Measurements from ENCODE around the gene ULK2.
A peak's percentile ranks its signal among the peaks of the same experiment; 100 is the strongest.

ULK2 gene

GRCh38 chr17:19800571-19800970, 67.2 kb downstream of the ULK2 start:
- H3K4me2 ChIP-seq (ENCODE audit: low read length), result no peak overlapping the region
- H4K8ac ChIP-seq (ENCODE audit: low read depth, low read length), result no peak overlapping the region
- no peak overlapping the region for H3K4ac ChIP-seq (ENCODE audit: low read depth, low read length)
- H3K56ac ChIP-seq (ENCODE audit: low read length), result no peak overlapping the region
- H2AK5ac ChIP-seq (ENCODE audit: low read length), result no peak overlapping the region
- no peaks in the 10 kb centered on the region for H3K79me2 ChIP-seq (ENCODE audit: control insufficient read depth, insufficient read depth, low read length)
- no peaks in the 10 kb centered on the region for H3K27me3 ChIP-seq (ENCODE audit: insufficient read depth, low read length, poor library complexity)
- no peaks in the 10 kb centered on the region for H3K4me1 ChIP-seq (ENCODE audit: control insufficient read depth, low read depth, low read length)
- H2BK120ac ChIP-seq (ENCODE audit: low read depth, low read length), result no peak overlapping the region
- H3K9ac ChIP-seq (ENCODE audit: low read length), result no peak overlapping the region
- no peak overlapping the region for H2BK15ac ChIP-seq (replicated peaks; ENCODE audit: low read depth)
- H3K23ac ChIP-seq (ENCODE audit: low read length), result no peak overlapping the region
- H3K18ac ChIP-seq (ENCODE audit: low read length), result no peak overlapping the region
- H3K36me3 ChIP-seq (ENCODE audit: control insufficient read depth, insufficient read depth, low read length), result peaks cover 2% of the 10 kb centered on the region
- no peak overlapping the region for H3K27ac ChIP-seq (ENCODE audit: low read depth, low read length)
- no peak overlapping the region for H2BK5ac ChIP-seq (ENCODE audit: low read length)
- WGBS (ENCODE audit: extremely low coverage, insufficient coverage, low lambda C conversion rate), result no CpG with 5 or more reads among the region's 1 CpG
- no peak for DNase-seq
- H3K4me3 ChIP-seq (ENCODE audit: low read length), result no peak overlapping the region
- no peak overlapping the region for H4K5ac ChIP-seq (ENCODE audit: low read length)
- no peaks in the 10 kb centered on the region for H3K79me1 ChIP-seq (ENCODE audit: low read length)

GRCh38 chr17:19799796-19800195, 67.9 kb downstream of the ULK2 start:
- Histone ChIP-seq H3K4me3 (ENCODE audit: low read length) (no peak overlapping the region), H3K36me3 (ENCODE audit: control insufficient read depth, insufficient read depth, low read length) (peaks cover 2% of the 10 kb centered on the region), H3K4me1 (ENCODE audit: control insufficient read depth, low read depth, low read length) (no peaks in the 10 kb centered on the region), H3K4me2 (ENCODE audit: low read length) (no peak overlapping the region), H2BK5ac (ENCODE audit: low read length) (no peak overlapping the region), H4K5ac (ENCODE audit: low read length) (no peak overlapping the region), H2AK5ac (ENCODE audit: low read length) (no peak overlapping the region), H3K27ac (ENCODE audit: low read depth, low read length) (no peak overlapping the region), H3K23ac (ENCODE audit: low read length) (no peak overlapping the region), H3K27me3 (ENCODE audit: insufficient read depth, low read length, poor library complexity) (no peaks in the 10 kb centered on the region), H3K4ac (ENCODE audit: low read depth, low read length) (no peak overlapping the region), H2BK15ac (replicated peaks; ENCODE audit: low read depth) (no peak overlapping the region), H3K79me2 (ENCODE audit: control insufficient read depth, insufficient read depth, low read length) (no peaks in the 10 kb centered on the region), H3K56ac (ENCODE audit: low read length) (no peak overlapping the region), H2BK120ac (ENCODE audit: low read depth, low read length) (no peak overlapping the region), H3K79me1 (ENCODE audit: low read length) (no peaks in the 10 kb centered on the region), H3K18ac (ENCODE audit: low read length) (no peak overlapping the region), H4K8ac (ENCODE audit: low read depth, low read length) (no peak overlapping the region), H3K9ac (ENCODE audit: low read length) (no peak overlapping the region)
- WGBS (ENCODE audit: extremely low coverage, insufficient coverage, low lambda C conversion rate), result no CpG with 5 or more reads among the region's 2 CpGs
- DNase-seq, result peak; percentile 10

GRCh38 chr17:19796457-19796856, 71.3 kb downstream of the ULK2 start:
- Histone ChIP-seq H3K23ac (ENCODE audit: low read length) (no peak overlapping the region), H2BK5ac (ENCODE audit: low read length) (no peak overlapping the region), H3K56ac (ENCODE audit: low read length) (no peak overlapping the region), H3K4me1 (ENCODE audit: control insufficient read depth, low read depth, low read length) (no peaks in the 10 kb centered on the region), H3K27ac (ENCODE audit: low read depth, low read length) (no peak overlapping the region), H3K79me1 (ENCODE audit: low read length) (no peaks in the 10 kb centered on the region), H3K4ac (ENCODE audit: low read depth, low read length) (no peak overlapping the region), H2BK15ac (replicated peaks; ENCODE audit: low read depth) (no peak overlapping the region), H3K27me3 (ENCODE audit: insufficient read depth, low read length, poor library complexity) (no peaks in the 10 kb centered on the region), H4K8ac (ENCODE audit: low read depth, low read length) (no peak overlapping the region), H3K18ac (ENCODE audit: low read length) (no peak overlapping the region), H3K79me2 (ENCODE audit: control insufficient read depth, insufficient read depth, low read length) (no peaks in the 10 kb centered on the region), H3K4me2 (ENCODE audit: low read length) (no peak overlapping the region), H3K9ac (ENCODE audit: low read length) (no peak overlapping the region), H3K4me3 (ENCODE audit: low read length) (no peak overlapping the region), H4K5ac (ENCODE audit: low read length) (no peak overlapping the region), H3K36me3 (ENCODE audit: control insufficient read depth, insufficient read depth, low read length) (peaks cover 2% of the 10 kb centered on the region), H2BK120ac (ENCODE audit: low read depth, low read length) (no peak overlapping the region), H2AK5ac (ENCODE audit: low read length) (no peak overlapping the region)
- peak; percentile 11 for DNase-seq
- WGBS (ENCODE audit: extremely low coverage, insufficient coverage, low lambda C conversion rate), result no CpG with 5 or more reads among the region's 4 CpGs

GRCh38 chr17:19791918-19792550, 75.7 kb downstream of the ULK2 start:
- H3K18ac ChIP-seq (ENCODE audit: low read length), result no peak overlapping the region
- no peak overlapping the region for H2AK5ac ChIP-seq (ENCODE audit: low read length)
- H3K36me3 ChIP-seq (ENCODE audit: control insufficient read depth, insufficient read depth, low read length), result peaks cover 2% of the 10 kb centered on the region
- DNase-seq, result no peak
- H3K79me1 ChIP-seq (ENCODE audit: low read length), result no peaks in the 10 kb centered on the region
- H2BK15ac ChIP-seq (replicated peaks; ENCODE audit: low read depth), result no peak overlapping the region
- no peaks in the 10 kb centered on the region for H3K79me2 ChIP-seq (ENCODE audit: control insufficient read depth, insufficient read depth, low read length)
- no peak overlapping the region for H3K56ac ChIP-seq (ENCODE audit: low read length)
- H3K27ac ChIP-seq (ENCODE audit: low read depth, low read length), result no peak overlapping the region
- WGBS (ENCODE audit: extremely low coverage, insufficient coverage, low lambda C conversion rate), result no CpG with 5 or more reads among the region's 3 CpGs
- no peaks in the 10 kb centered on the region for H3K27me3 ChIP-seq (ENCODE audit: insufficient read depth, low read length, poor library complexity)
- H2BK120ac ChIP-seq (ENCODE audit: low read depth, low read length), result no peak overlapping the region
- no peak overlapping the region for H3K4ac ChIP-seq (ENCODE audit: low read depth, low read length)
- no peak overlapping the region for H3K23ac ChIP-seq (ENCODE audit: low read length)
- H4K8ac ChIP-seq (ENCODE audit: low read depth, low read length), result no peak overlapping the region
- H3K4me3 ChIP-seq (ENCODE audit: low read length), result no peak overlapping the region
- no peak overlapping the region for H4K5ac ChIP-seq (ENCODE audit: low read length)
- H3K4me1 ChIP-seq (ENCODE audit: control insufficient read depth, low read depth, low read length), result no peaks in the 10 kb centered on the region
- H3K4me2 ChIP-seq (ENCODE audit: low read length), result no peak overlapping the region
- no peak overlapping the region for H2BK5ac ChIP-seq (ENCODE audit: low read length)
- no peak overlapping the region for H3K9ac ChIP-seq (ENCODE audit: low read length)

- WGBS (ENCODE audit: extremely low coverage, insufficient coverage, low lambda C conversion rate), result no CpG with 5 or more reads among the region's 7 CpGs
- H3K79me1 ChIP-seq (ENCODE audit: low read length), result no peaks in the 10 kb centered on the region
- no peak overlapping the region for H2BK5ac ChIP-seq (ENCODE audit: low read length)
- no peak overlapping the region for H3K4ac ChIP-seq (ENCODE audit: low read depth, low read length)
- H3K27ac ChIP-seq (ENCODE audit: low read depth, low read length), result no peak overlapping the region
- no peaks in the 10 kb centered on the region for H3K4me1 ChIP-seq (ENCODE audit: control insufficient read depth, low read depth, low read length)
- no peak overlapping the region for H3K4me2 ChIP-seq (ENCODE audit: low read length)
- no peak overlapping the region for H2BK120ac ChIP-seq (ENCODE audit: low read depth, low read length)
- H3K18ac ChIP-seq (ENCODE audit: low read length), result no peak overlapping the region
- H3K79me2 ChIP-seq (ENCODE audit: control insufficient read depth, insufficient read depth, low read length), result no peaks in the 10 kb centered on the region
- no peak for DNase-seq
- H3K23ac ChIP-seq (ENCODE audit: low read length), result no peak overlapping the region
- H3K4me3 ChIP-seq (ENCODE audit: low read length), result no peak overlapping the region
- H2AK5ac ChIP-seq (ENCODE audit: low read length), result no peak overlapping the region
- no peaks in the 10 kb centered on the region for H3K36me3 ChIP-seq (ENCODE audit: control insufficient read depth, insufficient read depth, low read length)
- H3K27me3 ChIP-seq (ENCODE audit: insufficient read depth, low read length, poor library complexity), result no peaks in the 10 kb centered on the region
- no peak overlapping the region for H3K56ac ChIP-seq (ENCODE audit: low read length)
- no peak overlapping the region for H4K5ac ChIP-seq (ENCODE audit: low read length)
- no peak overlapping the region for H3K9ac ChIP-seq (ENCODE audit: low read length)
- H2BK15ac ChIP-seq (replicated peaks; ENCODE audit: low read depth), result no peak overlapping the region
- no peak overlapping the region for H4K8ac ChIP-seq (ENCODE audit: low read depth, low read length)
These were observed 79.9 kb downstream of the ULK2 start for GRCh38 chr17:19787733-19788357.

- no peaks in the 10 kb centered on the region for H3K4me1 ChIP-seq (ENCODE audit: control insufficient read depth, low read depth, low read length)
- no peak overlapping the region for H3K9ac ChIP-seq (ENCODE audit: low read length)
- WGBS (ENCODE audit: extremely low coverage, insufficient coverage, low lambda C conversion rate), result no CpG with 5 or more reads among the region's 4 CpGs
- H3K4me2 ChIP-seq (ENCODE audit: low read length), result no peak overlapping the region
- H3K18ac ChIP-seq (ENCODE audit: low read length), result no peak overlapping the region
- H3K23ac ChIP-seq (ENCODE audit: low read length), result no peak overlapping the region
- H3K56ac ChIP-seq (ENCODE audit: low read length), result no peak overlapping the region
- H3K27ac ChIP-seq (ENCODE audit: low read depth, low read length), result no peak overlapping the region
- no peaks in the 10 kb centered on the region for H3K27me3 ChIP-seq (ENCODE audit: insufficient read depth, low read length, poor library complexity)
- no peaks in the 10 kb centered on the region for H3K79me1 ChIP-seq (ENCODE audit: low read length)
- H4K8ac ChIP-seq (ENCODE audit: low read depth, low read length), result no peak overlapping the region
- H3K4me3 ChIP-seq (ENCODE audit: low read length), result no peak overlapping the region
- no peak overlapping the region for H2BK5ac ChIP-seq (ENCODE audit: low read length)
- H3K36me3 ChIP-seq (ENCODE audit: control insufficient read depth, insufficient read depth, low read length), result no peaks in the 10 kb centered on the region
- peak; percentile 25 for DNase-seq
- no peak overlapping the region for H2BK15ac ChIP-seq (replicated peaks; ENCODE audit: low read depth)
- no peak overlapping the region for H2AK5ac ChIP-seq (ENCODE audit: low read length)
- H3K79me2 ChIP-seq (ENCODE audit: control insufficient read depth, insufficient read depth, low read length), result no peaks in the 10 kb centered on the region
- no peak overlapping the region for H4K5ac ChIP-seq (ENCODE audit: low read length)
- H3K4ac ChIP-seq (ENCODE audit: low read depth, low read length), result no peak overlapping the region
- no peak overlapping the region for H2BK120ac ChIP-seq (ENCODE audit: low read depth, low read length)
These were observed 81.9 kb downstream of the ULK2 start for GRCh38 chr17:19785854-19786253.
